GM23338 (cell line): ENCODE data around the gene BFSP2. TPM values are rescaled to one million over a fixed set of nuclear protein-coding genes. Genes with fewer than 3 reads are reported as not detected.
A peak's percentile ranks its signal among the peaks of the same experiment; 100 is the strongest.

Experiments used
- ATAC-seq: fragments of 200-7000 bp; cut with Tn5 transposase; 3 replicates; pipeline ENCODE4 v1.9.1; 2020
- DNase-seq: peaks from one replicate; pipeline ENCODE4 v3.0.0-alpha.2; 2015; ENCODE audit warnings: low spot score
- H2AFZ ChIP-seq: fragments of 200-600 bp; sonication (generic); 2 replicates; pipeline ENCODE4 v1.8.0; 2016; ENCODE audit warnings: antibody characterized with exemption, mild to moderate bottlenecking, moderate library complexity
- H3F3A ChIP-seq: fragments of 200-600 bp; sonication (generic); replicated peaks from 2 replicates; pipeline ENCODE4 v1.8.0; 2017; ENCODE audit warnings: antibody characterized with exemption, mixed run types, low read depth
- H3K27ac ChIP-seq: fragments of 200-600 bp; sonication (generic); 2 replicates; pipeline ENCODE4 v1.6.1; 2016; ENCODE audit warnings: low read depth
- H3K27me3 ChIP-seq: fragments of 200-600 bp; sonication (generic); 2 replicates; pipeline ENCODE4 v1.8.0; 2016; ENCODE audit warnings: mild to moderate bottlenecking, mixed run types, moderate library complexity; ENCODE audit not compliant: insufficient read depth
- H3K36me3 ChIP-seq: fragments of 200-600 bp; sonication (generic); 2 replicates; pipeline ENCODE4 v1.8.0; 2016; ENCODE audit warnings: mild to moderate bottlenecking; ENCODE audit not compliant: insufficient read depth
- H3K4me1 ChIP-seq: fragments of 200-600 bp; sonication (generic); 2 replicates; pipeline ENCODE4 v1.8.0; 2016; ENCODE audit warnings: mild to moderate bottlenecking, moderate library complexity; ENCODE audit not compliant: insufficient read depth
- H3K4me2 ChIP-seq: fragments of 200-600 bp; sonication (generic); 2 replicates; pipeline ENCODE4 v1.7.1; 2017; ENCODE audit warnings: mixed run types
- H3K4me3 ChIP-seq: fragments of 200-600 bp; sonication (generic); 2 replicates; pipeline ENCODE4 v1.6.1; 2016; ENCODE audit warnings: mixed run types
- H3K79me2 ChIP-seq: fragments of 200-600 bp; sonication (generic); replicated peaks from 2 replicates; pipeline ENCODE4 v1.8.0; 2017; ENCODE audit warnings: mild to moderate bottlenecking; ENCODE audit not compliant: insufficient read depth
- H3K9me2 ChIP-seq: fragments of 200-600 bp; sonication (generic); 2 replicates; pipeline ENCODE4 v1.8.0; 2017; ENCODE audit not compliant: insufficient read depth
- H4K20me1 ChIP-seq: fragments of 200-600 bp; sonication (generic); replicated peaks from 2 replicates; pipeline ENCODE4 v1.8.0; 2017; ENCODE audit warnings: mild to moderate bottlenecking; ENCODE audit not compliant: insufficient read depth
- H3K27ac Mint-ChIP-seq: 2 replicates; pipeline ENCODE4 v1.8.0; 2020; ENCODE audit warnings: inconsistent platforms, mild to moderate bottlenecking, moderate library complexity, mixed read lengths
- H3K27me3 Mint-ChIP-seq: 3 replicates; pipeline ENCODE4 v1.8.0; 2022; ENCODE audit warnings: low read depth, mild to moderate bottlenecking, moderate library complexity, mixed read lengths, inconsistent platforms; ENCODE audit not compliant: insufficient read depth, poor library complexity
- H3K36me3 Mint-ChIP-seq: 3 replicates; pipeline ENCODE4 v1.8.0; 2021; ENCODE audit warnings: low read depth, mild to moderate bottlenecking, inconsistent platforms, moderate library complexity, mixed read lengths
- H3K4me1 Mint-ChIP-seq: 3 replicates; pipeline ENCODE4 v1.8.0; 2020; ENCODE audit warnings: mild to moderate bottlenecking, inconsistent platforms, mixed read lengths
- H3K4me3 Mint-ChIP-seq: 3 replicates; pipeline ENCODE4 v1.8.0; 2021; ENCODE audit warnings: moderate library complexity, mild to moderate bottlenecking, inconsistent platforms, mixed read lengths
- H3K9me3 Mint-ChIP-seq: 3 replicates; pipeline ENCODE4 v1.8.0; 2020; ENCODE audit warnings: moderate library complexity, mild to moderate bottlenecking, inconsistent platforms, mixed read lengths
- EZH2 ChIP-seq: fragments of 200-600 bp; sonication (generic); IDR thresholded peaks from one replicate; pipeline ENCODE4 v1.8.0; 2017; ENCODE audit warnings: antibody characterized with exemption, mild to moderate bottlenecking, low read depth; ENCODE audit not compliant: unreplicated experiment
- EZH2phosphoT487 ChIP-seq: fragments of 200-600 bp; sonication (generic); IDR thresholded peaks from one replicate; pipeline ENCODE4 v1.8.1; 2018; ENCODE audit warnings: antibody characterized with exemption; ENCODE audit not compliant: unreplicated experiment
- JUNB ChIP-seq: IDR thresholded peaks from one replicate; pipeline ENCODE4 v1.6.1; 2016; ENCODE audit warnings: antibody characterized with exemption; ENCODE audit not compliant: unreplicated experiment
- REST ChIP-seq: IDR thresholded peaks from one replicate; pipeline ENCODE4 v1.6.1; 2018; ENCODE audit warnings: antibody characterized with exemption; ENCODE audit not compliant: unreplicated experiment
- STAT1 ChIP-seq: IDR thresholded peaks from one replicate; pipeline ENCODE4 v1.6.1; 2016; ENCODE audit warnings: antibody characterized with exemption; ENCODE audit not compliant: unreplicated experiment
- ZNF114 ChIP-seq: fragments of 250-450 bp; sonication (Bioruptor Pico); IDR thresholded peaks from 2 replicates; pipeline ENCODE4 v1.5.0; 2020; ENCODE audit warnings: mild to moderate bottlenecking, moderate library complexity
- ZNF331 ChIP-seq: fragments of 250-450 bp; sonication (Bioruptor Pico); IDR thresholded peaks from 2 replicates; pipeline ENCODE4 v1.5.0; 2020; ENCODE audit warnings: low read depth, mild to moderate bottlenecking, moderate library complexity
- ZNF462 ChIP-seq: fragments of 250-450 bp; sonication (Bioruptor Pico); IDR thresholded peaks from 2 replicates; pipeline ENCODE4 v1.5.0; 2020; ENCODE audit warnings: mild to moderate bottlenecking, moderate library complexity
- polyA plus RNA-seq: library from polyadenylated mRNA; unstranded; fragments of >200 nt; fragmentation: Nextera tagmentation; extraction: Ambion mirVana; gene quantifications from 2 replicates; pipeline ENCODE4 v1.2.1, GENCODE V29; 2016
- total RNA-seq: library from RNA; depleted of rRNA; stranded (reverse); fragments of >200 nt; shearing (Covaris generic); gene quantifications from 2 replicates; pipeline ENCODE4 v1.2.3, GENCODE V29; 2014
- TF ChIP-seq, protein P1 (sequence below), 2 experiments: fragments of 200-600 bp in 1 of 2; sonication (generic) in 1 of 2; conservative IDR thresholded peaks; 2 replicates each; pipeline versions ENCODE4 v1.5.1 to v1.6.1; 2016 to 2017; ENCODE audit warnings: antibody characterized with exemption in 2 of 2, low read depth in 2 of 2, mild to moderate bottlenecking in 2 of 2, moderate library complexity in 1 of 2
- TF ChIP-seq, protein P2 (sequence below): IDR thresholded peaks from 2 replicates; pipeline ENCODE4 v1.6.1; 2016; ENCODE audit warnings: antibody characterized with exemption

The BFSP2 gene
- total and polyA plus RNA-seq, 2 experiments from 2014 or later: not detected

GRCh38 chr3:133444423-133444774 lies 44.5 kb downstream of the BFSP2 start:
- peaks cover 4% of the 10 kb centered on the region; the same call in 2 of the 3 replicates for H3K9me3 Mint-ChIP-seq
- H3F3A ChIP-seq: no peaks in the 10 kb centered on the region
- no peaks in the 10 kb centered on the region for H3K36me3 ChIP-seq
- H3K27ac ChIP-seq: no peak overlapping the region
- DNase-seq (no peak), ATAC-seq (no peak)
- H3K27me3 Mint-ChIP-seq: peaks cover 1% of the 10 kb centered on the region
- H2AFZ ChIP-seq: peak overlapping the region; percentile 76
- H3K4me2 ChIP-seq: no peak overlapping the region
- no peak overlapping the region for H3K4me3 Mint-ChIP-seq
- H3K4me3 ChIP-seq: no peak overlapping the region
- H3K36me3 Mint-ChIP-seq: no peaks in the 10 kb centered on the region
- no peaks in the 10 kb centered on the region for H3K27me3 ChIP-seq
- peak overlapping the region; percentile 46; the same call in 1 of the 2 replicates for H3K27ac Mint-ChIP-seq
- no peaks in the 10 kb centered on the region for H3K79me2 ChIP-seq
- H3K4me1 ChIP-seq: no peaks in the 10 kb centered on the region
- TF ChIP-seq ZNF114 (CRISPR knock-in tag) (no peak), EZH2phosphoT487 (no peak), EZH2 (no peak), ZNF331 (no peak), JUNB (no peak)
- no peaks in the 10 kb centered on the region for H4K20me1 ChIP-seq
- H3K4me1 Mint-ChIP-seq: peaks cover 7% of the 10 kb centered on the region; the same call in 1 of the 3 replicates
- H3K9me2 ChIP-seq: no peaks in the 10 kb centered on the region

DNA sequence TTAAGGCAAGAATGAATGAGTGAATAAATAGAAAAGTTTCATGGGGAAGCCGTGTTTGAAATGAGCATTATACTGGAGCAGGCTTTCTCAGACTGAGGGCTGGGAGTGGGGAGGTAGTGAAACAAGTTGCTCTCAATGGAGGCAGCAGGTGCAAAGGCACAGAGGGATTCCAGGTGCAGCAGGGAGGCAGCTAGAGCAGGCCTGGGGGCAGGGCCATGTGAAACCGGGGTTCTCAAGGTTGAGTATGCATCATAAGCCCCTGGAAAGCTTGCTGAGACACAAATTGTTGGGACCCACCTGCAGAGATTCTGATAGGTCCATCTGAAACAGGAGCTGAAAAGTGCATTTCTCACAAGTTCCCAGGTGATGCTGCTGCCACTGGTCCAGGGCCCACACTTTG lies 45.3 kb downstream of the BFSP2 start:
- H3K27ac ChIP-seq: no peak overlapping the region
- peaks cover 7% of the 10 kb centered on the region; the same call in 1 of the 3 replicates for H3K4me1 Mint-ChIP-seq
- H3K9me2 ChIP-seq: no peaks in the 10 kb centered on the region
- H3K36me3 ChIP-seq: no peaks in the 10 kb centered on the region
- no peaks in the 10 kb centered on the region for H3F3A ChIP-seq
- H4K20me1 ChIP-seq: no peaks in the 10 kb centered on the region
- no peak overlapping the region for H3K4me3 ChIP-seq
- H3K79me2 ChIP-seq: no peaks in the 10 kb centered on the region
- peaks cover 1% of the 10 kb centered on the region for H3K27me3 Mint-ChIP-seq
- no peaks in the 10 kb centered on the region for H3K27me3 ChIP-seq
- no peak overlapping the region for H3K4me2 ChIP-seq
- H3K9me3 Mint-ChIP-seq: no peaks in the 10 kb centered on the region
- H3K36me3 Mint-ChIP-seq: no peaks in the 10 kb centered on the region
- no peak for ATAC-seq
- no peak for DNase-seq
- H3K4me3 Mint-ChIP-seq: no peak overlapping the region
- no peak overlapping the region for H3K27ac Mint-ChIP-seq
- no peaks in the 10 kb centered on the region for H3K4me1 ChIP-seq
- H2AFZ ChIP-seq: peak overlapping the region; percentile 76; the same call in 1 of the 2 replicates
- TF ChIP-seq ZNF331 (no peak), STAT1 (no peak), ZNF462 (no peak), EZH2 (no peak), REST (no peak)
- TF ChIP-seq, protein P1, sequence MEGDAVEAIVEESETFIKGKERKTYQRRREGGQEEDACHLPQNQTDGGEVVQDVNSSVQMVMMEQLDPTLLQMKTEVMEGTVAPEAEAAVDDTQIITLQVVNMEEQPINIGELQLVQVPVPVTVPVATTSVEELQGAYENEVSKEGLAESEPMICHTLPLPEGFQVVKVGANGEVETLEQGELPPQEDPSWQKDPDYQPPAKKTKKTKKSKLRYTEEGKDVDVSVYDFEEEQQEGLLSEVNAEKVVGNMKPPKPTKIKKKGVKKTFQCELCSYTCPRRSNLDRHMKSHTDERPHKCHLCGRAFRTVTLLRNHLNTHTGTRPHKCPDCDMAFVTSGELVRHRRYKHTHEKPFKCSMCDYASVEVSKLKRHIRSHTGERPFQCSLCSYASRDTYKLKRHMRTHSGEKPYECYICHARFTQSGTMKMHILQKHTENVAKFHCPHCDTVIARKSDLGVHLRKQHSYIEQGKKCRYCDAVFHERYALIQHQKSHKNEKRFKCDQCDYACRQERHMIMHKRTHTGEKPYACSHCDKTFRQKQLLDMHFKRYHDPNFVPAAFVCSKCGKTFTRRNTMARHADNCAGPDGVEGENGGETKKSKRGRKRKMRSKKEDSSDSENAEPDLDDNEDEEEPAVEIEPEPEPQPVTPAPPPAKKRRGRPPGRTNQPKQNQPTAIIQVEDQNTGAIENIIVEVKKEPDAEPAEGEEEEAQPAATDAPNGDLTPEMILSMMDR (conservative IDR thresholded peaks at IDR 0.05; ENCODE audit: low read depth in 2 of 2): no peak
- TF ChIP-seq, protein P2, sequence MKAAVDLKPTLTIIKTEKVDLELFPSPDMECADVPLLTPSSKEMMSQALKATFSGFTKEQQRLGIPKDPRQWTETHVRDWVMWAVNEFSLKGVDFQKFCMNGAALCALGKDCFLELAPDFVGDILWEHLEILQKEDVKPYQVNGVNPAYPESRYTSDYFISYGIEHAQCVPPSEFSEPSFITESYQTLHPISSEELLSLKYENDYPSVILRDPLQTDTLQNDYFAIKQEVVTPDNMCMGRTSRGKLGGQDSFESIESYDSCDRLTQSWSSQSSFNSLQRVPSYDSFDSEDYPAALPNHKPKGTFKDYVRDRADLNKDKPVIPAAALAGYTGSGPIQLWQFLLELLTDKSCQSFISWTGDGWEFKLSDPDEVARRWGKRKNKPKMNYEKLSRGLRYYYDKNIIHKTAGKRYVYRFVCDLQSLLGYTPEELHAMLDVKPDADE: no peak
